Activated naive CD8-positive, alpha-beta T cell treated with anti-CD3 and anti-CD28 coated beads, Interleukin-2, amount 50 U/mL, for 16 hours (primary cell): ENCODE measurements around the gene YIPF3.
"Not testable (repeated sequence)": the region's sequence is repeated elsewhere in the genome, so short reads cannot be mapped to it uniquely, and the experiment has no call there.

Source experiments
- DNase-seq: peaks from one replicate; pipeline ENCODE4 v3.0.0-alpha.2; 2020; ENCODE audit warnings: low read depth, low spot score

Gene YIPF3

DNA sequence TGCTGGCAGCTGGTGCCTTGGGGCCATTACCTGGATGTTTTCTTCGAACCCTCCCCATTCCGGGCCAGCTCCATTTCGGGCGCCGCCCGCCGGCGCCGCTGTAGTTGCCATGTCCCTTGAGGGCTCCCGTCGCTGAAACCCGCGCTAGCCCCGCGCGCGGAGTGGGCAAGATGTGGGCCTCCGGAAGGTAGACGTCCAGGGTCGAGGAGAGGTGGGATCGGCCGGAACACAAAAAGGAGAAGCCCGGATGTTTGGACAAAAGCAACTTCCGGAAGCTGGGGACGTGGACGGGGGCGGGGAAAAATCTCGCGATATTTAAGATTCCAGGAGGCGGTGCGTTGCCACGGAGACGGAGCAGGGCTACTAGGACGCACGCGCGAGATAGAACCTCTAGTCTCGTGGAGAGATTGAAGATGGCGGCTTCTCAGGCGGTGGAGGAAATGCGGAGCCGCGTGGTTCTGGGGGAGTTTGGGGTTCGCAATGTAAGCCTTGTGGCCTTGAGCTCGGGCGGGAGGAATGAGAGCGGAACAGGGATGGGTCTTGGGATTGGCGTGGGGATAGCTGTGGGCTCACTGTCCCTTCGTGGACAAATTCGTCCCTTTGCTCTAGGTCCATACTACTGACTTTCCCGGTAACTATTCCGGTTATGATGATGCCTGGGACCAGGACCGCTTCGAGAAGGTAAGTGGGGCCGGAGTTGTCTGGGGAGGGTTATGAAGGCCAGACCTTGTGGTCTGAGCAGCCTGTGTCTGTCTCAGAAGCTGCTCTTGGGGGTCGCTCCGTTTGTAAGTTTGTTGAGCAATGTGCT, at the start of gene YIPF3, which contains the start of gene POLR1C:
TSS of gene YIPF3 (minus strand) at position 230 of the 808 bp plus-strand sequence. CDS start at position 111, 119 bp downstream.
TSS of gene POLR1C (plus strand) at position 393 of the 808 bp plus-strand sequence. CDS start at position 414, 21 bp downstream.
- DNase-seq: peak; percentile 93

- no peak for DNase-seq
These were observed 42.6 kb upstream of the YIPF3 start for GRCh38 chr6:43559328-43559727.

DNA sequence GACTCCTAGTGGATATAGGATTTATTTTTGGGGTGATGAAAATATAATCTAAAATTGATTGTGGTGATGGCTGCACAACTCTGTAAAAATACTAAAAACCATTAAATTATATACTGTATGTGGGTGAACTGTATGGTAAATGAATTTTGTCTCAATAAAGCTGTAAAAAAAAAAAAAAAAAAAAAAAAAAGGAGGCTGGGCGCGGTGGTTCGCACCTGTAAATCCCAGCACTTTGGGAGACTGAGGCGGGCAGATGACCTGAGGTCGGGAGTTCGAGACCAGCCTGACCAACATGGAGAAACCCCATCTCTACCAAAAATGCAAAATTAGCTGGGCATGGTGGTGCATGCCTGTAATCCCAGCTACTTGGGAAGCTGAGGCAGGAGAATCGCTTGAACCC, 40.9 kb upstream of the YIPF3 start:
- DNase-seq: not testable (repeated sequence)

- DNase-seq: no peak
These were observed 30.5 kb upstream of the YIPF3 start for GRCh38 chr6:43547222-43547621.

DNA sequence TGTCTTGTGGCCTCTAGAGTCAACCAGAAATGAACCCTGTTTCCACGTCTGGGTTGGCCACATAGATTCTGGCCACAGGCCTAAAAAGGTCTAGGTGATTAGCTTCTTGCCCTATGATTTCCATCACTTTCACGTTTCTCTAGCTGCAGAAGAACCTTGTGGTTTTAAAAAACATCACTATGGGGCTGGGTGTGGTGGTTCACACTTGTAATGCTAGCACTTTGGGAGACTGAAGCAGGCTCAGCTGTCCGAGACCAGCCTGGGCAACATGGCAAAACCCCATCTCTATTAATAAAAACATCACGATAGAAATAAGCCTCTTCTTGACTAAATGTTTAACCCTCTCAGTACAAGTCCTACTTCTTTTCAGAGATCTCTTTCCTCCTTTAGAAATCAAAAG, 27.7 kb upstream of the YIPF3 start:
- DNase-seq: no peak

- DNase-seq: no peak
These were observed 25.2 kb upstream of the YIPF3 start for GRCh38 chr6:43541774-43542471.

- no peak for DNase-seq
These were observed 23.8 kb upstream of the YIPF3 start for GRCh38 chr6:43540507-43540906.

DNA sequence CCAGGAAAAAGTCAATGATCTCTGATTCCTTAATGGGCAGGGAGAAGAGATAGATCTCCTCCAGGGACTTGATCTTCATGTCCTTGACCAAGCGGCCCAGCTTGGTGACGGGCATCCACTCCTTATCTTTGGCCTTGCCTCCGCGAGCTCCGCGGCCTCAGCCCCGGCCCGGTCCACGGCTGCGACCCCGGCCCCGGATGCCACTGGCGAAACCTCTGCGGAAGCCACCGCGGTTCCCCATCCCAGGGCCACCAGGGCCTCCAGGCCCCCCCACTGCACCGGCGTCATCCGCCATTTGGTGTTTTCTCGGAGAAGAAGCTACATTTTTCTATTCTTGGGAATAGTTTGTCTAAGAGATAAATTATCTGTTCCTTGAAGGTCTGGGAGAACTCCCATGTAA, 22.7 kb upstream of the YIPF3 start:
- DNase-seq: not testable (repeated sequence)

- not testable (repeated sequence) for DNase-seq
These were observed 22.3 kb upstream of the YIPF3 start for GRCh38 chr6:43538986-43539385.

GRCh38 chr6:43532201-43532600, 15.5 kb upstream of the YIPF3 start:
- no peak for DNase-seq

DNA sequence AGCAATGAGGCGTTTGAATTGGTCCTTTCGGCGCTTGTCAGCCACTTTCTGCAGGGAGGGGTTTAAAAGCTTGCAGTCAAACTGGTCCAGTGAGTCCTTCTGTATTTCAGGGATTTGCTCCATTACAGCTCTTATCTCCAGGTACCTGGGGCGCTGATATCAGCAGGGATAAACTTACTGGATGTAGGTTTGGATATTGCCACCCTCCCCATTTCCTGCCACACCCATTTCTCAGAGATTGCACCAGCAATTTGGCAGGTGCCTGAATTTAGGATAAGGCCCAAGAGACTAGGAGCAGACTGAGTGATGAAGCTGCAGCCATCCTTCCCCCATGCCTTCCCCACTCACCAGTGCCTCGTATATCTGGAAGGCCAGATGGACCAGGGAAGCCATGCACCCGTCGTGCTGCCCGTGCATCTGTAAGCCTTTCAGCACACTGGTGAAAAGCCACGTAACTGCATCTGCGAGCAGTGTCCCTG, 7.8 kb upstream of the YIPF3 start:
- DNase-seq: no peak

DNA sequence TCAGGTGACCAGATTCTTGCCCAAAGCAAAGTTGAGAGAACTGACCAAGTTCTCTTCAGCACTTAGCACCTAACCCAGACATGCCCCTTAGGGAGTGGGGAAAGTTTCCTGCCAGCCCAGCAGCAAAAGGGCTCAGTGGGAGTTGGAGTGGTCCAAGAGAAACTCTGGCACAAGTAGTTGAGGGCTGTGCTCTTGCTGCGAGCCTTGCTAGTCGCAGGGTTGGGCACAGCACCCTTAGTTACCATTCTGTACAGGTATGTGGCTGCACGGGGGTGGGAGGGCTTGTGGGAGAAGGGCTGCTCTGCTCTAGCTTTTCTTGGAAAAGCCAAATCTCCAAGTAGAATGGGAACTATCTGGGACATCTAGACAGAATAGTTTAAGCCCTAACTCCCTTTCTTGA, 6.6 kb upstream of the YIPF3 start:
- no peak for DNase-seq

DNA sequence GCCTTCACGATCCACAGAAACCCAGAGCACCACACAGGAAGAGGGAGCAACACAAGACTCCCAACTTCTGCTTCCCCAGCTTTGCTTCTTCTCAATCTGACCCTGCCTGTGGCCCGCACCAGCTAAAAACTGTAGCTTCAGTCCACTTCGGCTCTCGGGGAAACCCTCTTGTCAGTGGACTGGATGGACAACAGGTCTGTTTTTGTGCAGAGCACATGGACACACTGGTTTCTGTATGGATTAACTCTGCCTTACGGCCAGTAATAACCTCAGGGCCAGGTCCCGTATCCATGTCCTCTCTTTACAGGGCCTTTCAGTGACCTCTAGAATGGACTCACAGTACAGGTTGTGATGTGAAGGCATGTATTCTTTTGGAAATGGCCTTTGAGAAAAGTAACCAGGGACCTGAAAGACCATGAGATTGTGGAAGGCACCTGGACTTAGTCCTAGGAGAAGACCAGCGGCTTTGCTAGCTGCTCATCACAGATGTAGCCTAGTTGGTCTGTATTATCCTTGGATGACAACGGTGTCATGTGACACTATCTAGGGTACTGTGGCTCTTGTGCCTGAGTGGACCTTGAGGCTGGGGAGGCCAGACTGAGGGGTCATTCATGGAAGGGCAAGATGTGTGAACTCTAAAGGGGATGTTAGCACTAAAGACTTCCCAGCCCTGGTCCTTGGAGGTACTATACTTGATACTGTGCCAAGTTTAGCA, 6.0 kb upstream of the YIPF3 start:
- DNase-seq: no peak

DNA sequence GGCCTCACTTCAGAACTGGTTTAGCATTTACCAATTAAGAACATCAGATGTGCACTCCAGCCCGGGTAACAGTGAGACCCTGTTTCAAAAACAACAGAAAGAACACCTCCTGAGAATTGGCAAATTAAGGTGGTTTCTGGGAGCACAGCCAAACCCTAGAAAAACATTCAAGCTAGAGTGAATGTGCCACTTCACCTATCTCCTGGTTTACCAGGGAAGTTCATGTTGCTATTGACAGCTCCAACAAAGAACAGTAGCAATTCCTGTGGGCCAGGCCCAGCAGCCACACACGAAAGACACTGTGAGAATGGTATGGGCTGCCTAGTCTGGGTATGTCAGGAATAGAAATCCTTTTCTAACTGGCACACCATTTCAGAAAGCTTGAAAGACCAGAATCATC, 5.1 kb upstream of the YIPF3 start:
- DNase-seq: no peak

DNA sequence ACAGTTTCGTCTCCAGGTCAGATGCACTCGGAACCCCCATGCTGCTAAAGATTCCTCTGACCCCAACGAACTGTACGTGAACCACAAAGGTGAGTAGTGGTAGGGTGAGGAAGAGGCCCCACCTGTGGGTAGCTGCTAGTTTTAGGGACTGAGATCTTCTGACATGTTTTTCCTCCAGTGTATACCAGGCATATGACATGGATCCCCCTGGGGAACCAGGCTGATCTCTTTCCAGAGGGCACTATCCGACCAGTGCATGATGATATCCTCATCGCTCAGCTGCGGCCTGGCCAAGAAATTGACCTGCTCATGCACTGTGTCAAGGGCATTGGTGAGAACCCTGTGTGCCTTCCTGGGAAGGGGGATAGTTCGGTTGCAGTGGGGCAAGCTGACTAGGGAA, 3.4 kb upstream of the YIPF3 start:
- no peak for DNase-seq

- no peak for DNase-seq
These were observed 1.0 kb upstream of the YIPF3 start for GRCh38 chr6:43517505-43518357.

DNA sequence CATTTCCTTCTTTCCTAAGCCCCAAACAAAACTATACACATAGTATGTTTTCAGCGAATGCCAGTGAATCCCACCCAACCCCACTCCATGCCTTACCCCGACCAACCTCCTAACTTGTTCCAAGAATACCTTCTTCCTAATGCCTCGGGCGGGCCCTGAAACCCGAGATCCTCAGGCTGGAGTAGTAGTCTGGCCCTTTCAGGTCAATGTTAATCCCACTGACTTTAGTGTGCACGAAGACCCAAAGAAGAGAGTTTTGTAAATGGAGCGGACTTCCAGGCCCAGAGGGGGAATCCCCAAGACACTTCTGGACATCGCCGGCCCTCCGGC, 394 bp downstream of the YIPF3 start:
- DNase-seq: no peak

- no peak for DNase-seq
These were observed 918 bp downstream of the YIPF3 start for GRCh38 chr6:43515808-43516207.

GRCh38 chr6:43511824-43512415, 4.8 kb downstream of the YIPF3 start:
- DNase-seq: no peak

- no peak for DNase-seq
These were observed 5.9 kb downstream of the YIPF3 start for GRCh38 chr6:43510827-43511163.
